Activated CD8-positive, alpha-beta memory T cell treated with anti-CD3 and anti-CD28 coated beads, Interleukin-2, amount 10 ng/mL, durations not matched to agents 7 days and 5 days (primary cell): Measurements from ENCODE around the gene OAF. TPM values are rescaled to one million over a fixed set of nuclear protein-coding genes. Genes with fewer than 3 reads are reported as not detected.

Experiments used
- ATAC-seq: fragments of 150-1000 bp; cut with Tn5 transposase; one replicate; pipeline ENCODE4 v1.10.0; 2021; ENCODE audit warnings: moderate library complexity
- CTCF ChIA-PET: fragments of 350-600 bp; sonication (Branson Sonifier 250); formaldehyde crosslinking; loops from one replicate; lab custom pipeline; 2021; ENCODE audit warnings: antibody characterized with exemption; lab: Charles Lee
- DNase-seq: peaks from one replicate; pipeline ENCODE4 v3.0.0-alpha.2; 2020
- H3K27ac Mint-ChIP-seq: one replicate; pipeline ENCODE4 v1.8.0; 2021; ENCODE audit warnings: mild to moderate bottlenecking, mixed read lengths
- H3K27me3 Mint-ChIP-seq: one replicate; pipeline ENCODE4 v1.8.0; 2021; ENCODE audit warnings: mixed read lengths
- H3K36me3 Mint-ChIP-seq: one replicate; pipeline ENCODE4 v1.8.0; 2021; ENCODE audit warnings: mild to moderate bottlenecking, mixed read lengths
- H3K4me1 Mint-ChIP-seq: one replicate; pipeline ENCODE4 v1.8.0; 2021; ENCODE audit warnings: mixed read lengths
- H3K4me3 Mint-ChIP-seq: one replicate; pipeline ENCODE4 v1.8.0; 2021; ENCODE audit warnings: mild to moderate bottlenecking, moderate library complexity, mixed read lengths
- H3K9me3 Mint-ChIP-seq: one replicate; pipeline ENCODE4 v1.8.0; 2022; ENCODE audit warnings: low read depth, mixed read lengths
- total RNA-seq, 2 experiments: library from RNA; stranded (reverse); gene quantifications; one replicate each; pipeline ENCODE4 v1.2.3, GENCODE V29; 2021

OAF gene
- total RNA-seq, 2 experiments from 2014 or later, result 6.5 to 10.5 TPM

DNA sequence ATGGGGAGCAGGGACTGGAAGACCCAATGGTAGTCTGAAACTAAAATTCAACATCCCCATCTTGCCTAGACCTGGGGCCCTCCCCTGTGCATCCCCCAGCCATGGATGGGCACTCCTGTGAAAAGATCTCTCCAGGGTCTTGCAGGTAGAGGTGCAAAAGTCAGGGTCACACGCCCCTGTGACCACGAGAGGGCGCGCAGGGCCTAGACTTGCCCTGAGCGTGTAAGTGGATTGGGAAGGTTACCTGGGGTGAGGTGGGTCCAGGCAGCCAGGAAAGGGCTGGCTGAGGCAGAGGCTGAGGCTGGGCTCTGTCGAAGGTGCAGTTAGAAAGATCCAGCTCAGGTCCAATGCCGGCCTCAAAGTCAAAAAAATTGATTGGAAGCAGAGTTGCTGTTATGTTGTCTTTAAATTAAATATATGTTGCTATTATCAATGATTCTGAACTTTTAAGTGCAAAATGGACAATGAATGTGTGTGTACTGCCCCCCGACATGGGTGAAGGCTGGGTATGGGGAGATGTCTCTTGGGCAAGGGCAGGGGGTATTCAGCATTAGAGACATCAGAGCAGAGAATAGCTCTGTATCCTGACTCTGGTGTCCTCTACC is 24.3 kb downstream of the OAF start:
- peaks cover 71% of the 10 kb centered on the region for H3K27me3 Mint-ChIP-seq
- H3K36me3 Mint-ChIP-seq, result no peaks in the 10 kb centered on the region
- CTCF ChIA-PET, result interaction anchor here (0.7 to 14.0 kb wide), 13 partner anchors 11 to 317 kb away, joined by 3 to 475 read pairs (median 9); partner anchors contain the start of gene OAF
- ATAC-seq (peak; percentile 82), DNase-seq (peak; percentile 80)
- H3K9me3 Mint-ChIP-seq, result no peaks in the 10 kb centered on the region
- H3K27ac Mint-ChIP-seq, result no peak overlapping the region
- H3K4me1 Mint-ChIP-seq, result peaks cover 3% of the 10 kb centered on the region
- no peak overlapping the region for H3K4me3 Mint-ChIP-seq

DNA sequence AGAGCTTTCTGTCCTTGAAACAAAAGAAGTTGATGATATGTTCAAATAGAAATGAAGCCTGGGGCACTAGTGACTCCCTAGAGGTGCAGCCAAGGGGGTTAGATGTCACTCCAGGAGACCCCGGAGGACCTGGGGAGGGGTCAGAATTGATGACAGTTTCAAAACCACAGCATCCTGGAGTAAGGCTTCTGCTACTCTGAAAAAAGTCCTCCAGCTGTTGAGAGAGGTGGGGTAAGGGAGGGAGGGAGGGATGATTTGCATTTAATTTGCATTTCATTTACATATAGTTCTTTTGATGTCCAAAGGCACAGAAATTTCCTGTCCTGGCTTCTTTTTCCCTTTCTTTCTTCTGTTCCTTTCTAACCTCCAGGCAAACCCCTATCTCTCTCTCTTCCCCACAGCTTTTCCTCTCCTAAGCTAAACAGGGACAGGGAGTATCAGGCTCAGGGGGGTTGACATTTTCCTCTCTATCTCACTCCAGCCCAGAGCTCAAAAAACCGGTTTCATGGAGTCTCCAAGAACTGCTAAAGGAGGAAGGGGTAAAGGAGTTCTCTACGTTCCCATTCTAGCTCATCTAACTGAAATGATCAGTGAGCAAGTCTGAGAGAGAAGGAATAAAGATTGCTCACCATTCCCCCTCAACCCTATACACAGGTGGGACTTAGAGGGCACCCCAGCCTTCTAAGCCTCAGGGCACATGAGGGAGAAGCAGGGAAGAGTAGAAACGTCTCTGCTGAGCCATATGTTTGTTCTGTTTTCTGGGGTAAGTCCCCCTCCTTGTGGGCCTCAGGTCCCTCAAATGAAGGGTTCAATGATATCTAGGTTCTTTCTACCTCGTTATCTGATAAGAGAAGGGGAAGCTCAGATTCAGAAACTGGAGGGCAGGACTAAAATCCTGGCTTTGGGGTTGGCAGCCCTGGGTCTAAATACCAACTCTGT is 25.6 kb downstream of the OAF start:
- no peaks in the 10 kb centered on the region for H3K9me3 Mint-ChIP-seq
- CTCF ChIA-PET, result interaction anchor here (0.7 to 14.0 kb wide), 14 partner anchors 11 to 101 kb away, joined by 3 to 475 read pairs (median 10); no protein-coding TSS in a partner anchor
- no peak for DNase-seq
- H3K4me1 Mint-ChIP-seq, result peaks cover 3% of the 10 kb centered on the region
- H3K27ac Mint-ChIP-seq, result no peak overlapping the region
- H3K4me3 Mint-ChIP-seq, result no peak overlapping the region
- H3K36me3 Mint-ChIP-seq, result no peaks in the 10 kb centered on the region
- no peak for ATAC-seq
- H3K27me3 Mint-ChIP-seq, result peaks cover 78% of the 10 kb centered on the region

DNA sequence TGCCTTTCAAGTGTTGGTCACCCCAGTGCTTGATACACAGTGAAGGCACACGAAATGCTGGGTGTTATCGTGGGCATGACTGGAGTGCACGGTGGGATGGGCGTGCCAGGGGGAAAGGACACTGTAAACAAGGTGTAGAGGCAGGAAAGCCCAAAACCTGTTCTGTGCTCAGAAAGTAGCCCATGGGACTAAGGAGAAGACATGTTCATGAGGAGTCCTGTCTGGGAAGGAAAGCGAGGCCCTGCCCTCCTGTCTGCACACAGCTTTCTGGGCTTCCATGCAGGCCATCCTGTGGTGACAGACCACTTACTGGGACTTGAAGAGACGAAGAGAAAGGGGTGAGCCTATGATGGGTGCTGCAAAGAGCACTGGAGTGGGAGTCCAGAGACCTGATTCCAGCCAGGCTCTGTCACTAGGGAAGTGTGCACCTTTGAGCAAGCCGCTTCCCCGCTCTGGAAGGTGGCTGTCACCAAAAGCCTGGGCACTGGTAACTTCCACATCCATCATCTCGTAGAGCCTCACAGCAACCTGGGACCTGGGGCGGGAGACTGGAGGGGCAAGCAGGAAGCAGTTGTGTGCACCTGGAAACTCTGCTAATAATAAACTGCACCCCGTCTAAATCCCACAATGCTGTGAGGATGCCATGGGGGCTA is 28.3 kb downstream of the OAF start:
- no peaks in the 10 kb centered on the region for H3K36me3 Mint-ChIP-seq
- no peaks in the 10 kb centered on the region for H3K9me3 Mint-ChIP-seq
- no peak overlapping the region for H3K4me3 Mint-ChIP-seq
- peaks cover 84% of the 10 kb centered on the region for H3K27me3 Mint-ChIP-seq
- H3K4me1 Mint-ChIP-seq, result peaks cover 7% of the 10 kb centered on the region
- no peak overlapping the region for H3K27ac Mint-ChIP-seq
- no peak for ATAC-seq
- CTCF ChIA-PET, result interaction anchor here (0.9 to 14.0 kb wide), 4 partner anchors 8 to 61 kb away, joined by 3 to 475 read pairs (median 70); no protein-coding TSS in a partner anchor
- DNase-seq, result no peak

DNA sequence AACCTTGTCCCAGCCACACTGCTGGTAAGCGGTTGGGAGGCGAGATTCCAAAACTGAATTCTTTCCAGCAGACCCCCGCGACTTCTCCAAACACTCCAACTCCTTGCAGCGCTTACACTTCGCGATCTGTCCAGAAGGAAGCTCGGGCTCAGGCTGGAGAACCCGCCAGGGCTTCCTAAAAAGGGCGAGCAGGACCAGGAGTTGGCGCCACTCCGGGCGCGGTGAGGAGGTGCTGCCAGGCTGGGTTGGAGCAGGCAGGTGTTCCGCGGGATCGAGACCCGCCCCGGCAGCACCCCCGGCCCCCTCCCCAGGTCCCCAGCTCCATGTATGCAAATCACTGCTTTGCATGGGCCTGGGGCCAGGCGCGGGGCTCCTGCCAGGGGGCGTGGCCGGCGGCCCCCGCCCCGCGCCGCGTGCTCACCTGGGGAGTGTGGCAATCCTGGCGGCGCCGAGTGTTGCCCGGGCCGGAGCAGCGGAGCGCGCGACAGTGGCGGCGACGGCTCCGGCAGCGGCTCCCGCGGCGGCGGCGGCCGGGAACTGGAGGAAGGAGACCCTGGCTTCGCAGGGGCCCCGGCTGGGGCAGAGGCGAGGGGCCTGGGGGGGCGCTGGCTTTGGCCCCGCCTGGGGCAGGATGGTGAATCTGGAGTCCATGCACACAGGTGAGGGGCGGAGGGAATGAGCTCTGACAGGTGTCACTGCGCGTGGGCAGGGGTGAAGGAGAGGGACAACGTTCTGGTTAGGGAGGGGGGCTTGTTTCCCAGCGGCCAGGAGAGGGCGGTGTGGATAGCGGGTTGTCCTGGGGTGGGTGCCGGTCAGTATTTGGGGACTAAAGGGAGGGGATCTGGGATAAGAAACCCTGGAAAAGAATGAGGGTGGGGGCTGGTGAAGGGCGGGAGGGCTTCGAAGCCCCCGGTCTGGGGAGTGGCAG is 29.1 kb downstream of the OAF start, which contains the start of gene POU2F3:
TSS of gene POU2F3 (plus strand) at position 428 of the 928 bp plus-strand sequence. CDS start at position 632, 204 bp downstream.
- peaks cover 83% of the 10 kb centered on the region for H3K27me3 Mint-ChIP-seq
- CTCF ChIA-PET, result interaction anchor here (0.9 to 14.0 kb wide), 3 partner anchors 7 to 60 kb away, joined by 3 to 475 read pairs (median 126); no protein-coding TSS in a partner anchor
- H3K9me3 Mint-ChIP-seq, result no peaks in the 10 kb centered on the region
- H3K4me3 Mint-ChIP-seq, result no peak within 1 kb of the TSS
- no peak for ATAC-seq
- H3K27ac Mint-ChIP-seq, result no peak within 1 kb of the TSS
- H3K4me1 Mint-ChIP-seq, result peaks cover 16% of the 10 kb centered on the region
- DNase-seq, result no peak
- no peaks in the 10 kb centered on the region for H3K36me3 Mint-ChIP-seq

DNA sequence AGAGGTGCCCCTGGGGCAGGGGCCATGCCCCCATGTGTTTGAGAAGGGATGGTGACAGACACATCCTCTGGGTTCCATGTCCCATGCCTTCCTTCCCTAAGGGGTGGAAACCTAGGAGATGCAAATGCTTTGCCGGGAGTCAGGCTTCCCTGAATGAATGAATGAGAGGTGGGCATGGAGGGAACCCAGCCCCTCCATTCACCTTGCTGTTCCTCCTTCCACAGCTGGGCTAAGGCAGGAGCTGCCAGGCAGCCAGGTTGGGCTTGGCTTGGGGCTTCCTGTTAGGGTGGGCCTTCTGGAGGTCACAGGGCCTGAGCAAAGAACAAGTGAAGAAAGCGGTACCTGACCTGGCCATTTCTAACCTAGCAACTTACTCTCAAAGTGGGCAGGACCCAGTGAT is 30.0 kb downstream of the OAF start:
- ATAC-seq, result no peak
- DNase-seq, result no peak
- Mint-ChIP-seq H3K4me1 (peaks cover 24% of the 10 kb centered on the region), H3K4me3 (no peak overlapping the region), H3K9me3 (no peaks in the 10 kb centered on the region), H3K27ac (no peak overlapping the region), H3K27me3 (peaks cover 84% of the 10 kb centered on the region), H3K36me3 (no peaks in the 10 kb centered on the region)
- CTCF ChIA-PET, result interaction anchor here (14.0 kb wide), 1 partner anchor 59 kb away, joined by 475 read pairs; no protein-coding TSS in a partner anchor

DNA sequence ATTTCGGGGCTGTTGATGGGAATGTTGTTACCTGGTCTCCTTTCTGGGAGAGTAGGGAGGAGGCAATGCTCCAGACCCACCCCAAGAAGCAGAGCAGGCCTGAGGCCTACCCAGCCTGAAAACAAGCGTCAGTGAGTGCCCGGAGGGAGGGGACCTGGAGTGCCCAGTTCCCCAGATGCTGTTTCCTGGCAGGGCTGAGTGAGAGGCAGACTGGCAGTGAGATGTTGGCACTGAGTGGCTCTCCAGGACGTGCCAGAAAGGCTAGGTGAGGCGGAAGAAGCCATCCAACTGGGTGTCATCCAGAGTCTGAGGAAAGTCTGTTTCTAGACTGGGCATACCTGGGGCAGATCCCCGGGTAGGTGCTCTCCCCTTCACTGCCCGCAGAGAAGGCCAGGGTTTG is 30.4 kb downstream of the OAF start:
- Mint-ChIP-seq H3K4me1 (peaks cover 27% of the 10 kb centered on the region), H3K36me3 (peaks cover 3% of the 10 kb centered on the region), H3K27me3 (peaks cover 84% of the 10 kb centered on the region), H3K9me3 (no peaks in the 10 kb centered on the region), H3K27ac (no peak overlapping the region), H3K4me3 (no peak overlapping the region)
- CTCF ChIA-PET, result interaction anchor here (14.0 kb wide), 1 partner anchor 59 kb away, joined by 475 read pairs; no protein-coding TSS in a partner anchor
- ATAC-seq (no peak), DNase-seq (no peak)

DNA sequence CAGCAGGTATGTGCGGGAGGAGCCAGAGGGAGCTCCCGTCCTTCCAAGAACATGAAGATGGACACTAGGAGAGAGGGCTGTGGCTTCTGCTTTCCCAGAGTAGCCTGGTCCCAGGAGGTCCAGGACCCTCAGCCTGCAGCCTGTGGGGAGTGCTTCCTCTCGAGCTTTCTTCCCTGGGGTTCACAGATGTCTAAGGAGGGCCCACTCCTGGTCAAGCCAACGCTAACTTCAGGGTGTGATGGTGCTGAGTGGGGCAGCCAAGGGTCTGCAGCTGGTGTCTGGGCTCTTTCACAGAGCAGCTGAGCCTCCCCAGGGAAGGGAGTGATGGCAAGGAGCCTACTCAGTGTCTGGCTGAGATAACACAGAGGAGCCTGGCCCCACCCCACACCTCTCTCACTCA is 32.4 kb downstream of the OAF start:
- ATAC-seq (no peak), DNase-seq (no peak)
- peaks cover 10% of the 10 kb centered on the region for H3K36me3 Mint-ChIP-seq
- H3K27ac Mint-ChIP-seq, result no peak overlapping the region
- H3K9me3 Mint-ChIP-seq, result no peaks in the 10 kb centered on the region
- peaks cover 83% of the 10 kb centered on the region for H3K27me3 Mint-ChIP-seq
- no peak overlapping the region for H3K4me3 Mint-ChIP-seq
- peaks cover 42% of the 10 kb centered on the region for H3K4me1 Mint-ChIP-seq
- CTCF ChIA-PET, result interaction anchor here (1.4 to 10.2 kb wide), 3 partner anchors 9 to 75 kb away, joined by 3 to 161 read pairs (median 126); no protein-coding TSS in a partner anchor

DNA sequence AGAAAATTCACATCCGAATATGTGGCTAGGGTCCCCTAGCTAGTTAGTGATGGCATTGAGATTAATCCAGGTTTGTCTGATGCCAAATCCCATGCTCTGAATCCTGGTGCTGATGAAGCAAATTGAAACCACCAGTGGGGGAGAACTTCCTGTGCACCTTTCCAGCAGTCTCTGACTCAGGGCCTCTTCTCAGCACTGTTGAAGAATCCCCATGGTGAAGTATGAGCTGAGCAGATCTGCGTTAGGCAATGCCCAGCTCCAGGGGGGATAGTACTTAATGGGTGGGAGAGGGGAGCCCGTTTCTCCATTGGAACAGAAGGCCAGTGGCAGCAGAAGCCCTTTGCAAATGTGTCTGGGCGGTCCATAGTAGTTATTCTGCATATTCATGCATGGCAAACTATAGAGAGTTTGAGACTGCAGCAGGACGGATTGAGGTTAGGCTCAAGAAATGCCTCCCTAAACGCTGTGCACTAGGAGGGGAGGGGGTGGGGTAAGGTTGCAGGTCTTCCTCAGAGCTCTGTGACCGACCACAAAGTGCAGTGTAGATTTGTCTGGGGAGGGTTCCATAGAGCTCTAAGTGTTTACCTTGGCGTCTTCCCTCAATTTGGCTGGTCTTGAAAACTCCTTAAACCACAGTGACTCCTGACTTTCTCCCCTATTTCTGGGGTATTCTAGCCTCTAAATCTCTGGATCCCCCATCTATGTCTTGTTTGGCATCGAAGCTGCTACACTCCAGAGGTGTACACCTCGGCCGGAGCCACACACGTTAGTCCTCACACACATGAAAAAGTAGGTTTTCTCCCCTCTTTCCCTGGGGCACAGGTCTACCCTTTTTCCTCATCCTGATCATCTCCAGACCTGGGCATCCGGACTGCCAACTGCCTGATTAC is 33.9 kb downstream of the OAF start:
- no peaks in the 10 kb centered on the region for H3K9me3 Mint-ChIP-seq

DNA sequence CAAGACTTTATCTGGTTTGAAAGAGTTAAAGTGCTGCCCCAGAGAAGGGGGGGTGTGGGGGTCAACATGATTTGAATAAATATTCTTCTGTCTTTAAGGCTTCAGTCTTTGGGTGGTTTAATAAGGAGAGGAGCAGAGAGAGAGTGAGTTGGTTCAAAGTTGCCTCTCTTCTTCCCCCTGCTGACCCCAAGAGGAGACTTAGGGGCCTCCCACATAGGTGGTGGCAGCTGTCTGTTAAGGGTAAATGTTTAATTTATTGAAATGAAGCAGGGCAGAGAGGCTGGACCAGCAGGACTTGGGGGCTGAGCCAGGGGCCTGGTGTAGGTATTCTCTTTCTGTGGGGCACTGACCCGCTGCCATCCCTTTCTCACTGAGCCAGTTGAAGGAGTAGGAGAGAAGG is 34.6 kb downstream of the OAF start:
- CTCF ChIA-PET, result interaction anchor here (9.8 to 10.2 kb wide), 2 partner anchors 12 to 56 kb away, joined by 126 to 161 read pairs; no protein-coding TSS in a partner anchor
- Mint-ChIP-seq H3K36me3 (peaks cover 16% of the 10 kb centered on the region), H3K4me3 (no peak overlapping the region), H3K27me3 (peaks cover 76% of the 10 kb centered on the region), H3K27ac (no peak overlapping the region), H3K4me1 (peaks cover 64% of the 10 kb centered on the region), H3K9me3 (no peaks in the 10 kb centered on the region)
- no peak for DNase-seq
- no peak for ATAC-seq

More for the DNA sequence above, 33.9 kb downstream of the OAF start:
- DNase-seq (peak; percentile 47), ATAC-seq (peak; percentile 35)
- H3K36me3 Mint-ChIP-seq, result peaks cover 10% of the 10 kb centered on the region
- peaks cover 72% of the 10 kb centered on the region for H3K27me3 Mint-ChIP-seq
- CTCF ChIA-PET, result interaction anchor here (1.0 to 10.2 kb wide), 3 partner anchors 11 to 76 kb away, joined by 3 to 161 read pairs (median 126); no protein-coding TSS in a partner anchor
- H3K4me1 Mint-ChIP-seq, result peaks cover 57% of the 10 kb centered on the region
- no peak overlapping the region for H3K4me3 Mint-ChIP-seq
- H3K27ac Mint-ChIP-seq, result peak overlapping the region; percentile 35

DNA sequence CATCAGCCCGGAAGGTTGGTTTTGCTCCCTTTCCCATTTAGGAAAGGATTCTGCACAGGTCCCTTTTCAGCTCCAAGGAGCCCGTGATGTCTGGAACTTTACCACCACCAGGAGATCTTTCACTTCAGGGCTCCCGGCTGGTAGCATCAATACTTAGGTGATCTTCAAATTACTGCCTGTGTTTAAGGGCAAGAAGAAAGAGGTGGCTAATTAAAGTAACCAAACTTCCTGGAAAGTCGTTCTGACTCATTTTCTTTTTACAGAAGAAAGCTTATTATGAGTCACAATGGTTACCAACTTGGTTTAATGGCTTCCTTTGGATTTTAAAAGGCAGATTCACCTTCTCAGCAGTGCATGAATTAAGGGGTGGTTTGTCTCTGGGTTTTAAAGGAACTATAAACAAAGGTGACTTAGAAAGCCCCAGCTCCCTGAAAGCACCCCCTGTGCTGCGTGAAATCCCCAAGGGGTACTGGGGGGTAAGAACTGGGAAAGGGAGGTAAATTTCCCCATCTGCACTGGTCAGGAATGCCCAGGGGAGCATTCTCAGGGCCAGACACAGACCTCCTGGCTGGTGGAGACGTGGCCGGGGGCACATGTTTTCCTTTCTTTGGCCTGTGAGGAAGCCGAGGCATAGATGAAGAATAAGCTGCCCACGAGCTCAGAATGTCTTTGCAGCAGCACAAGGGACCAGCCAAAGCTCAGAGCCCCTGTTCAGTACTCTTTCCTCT is 37.9 kb downstream of the OAF start:
- ATAC-seq, result peak; percentile 87
- Mint-ChIP-seq H3K27me3 (peaks cover 67% of the 10 kb centered on the region), H3K36me3 (peaks cover 16% of the 10 kb centered on the region)

More for the DNA sequence above, 37.9 kb downstream of the OAF start:
- Mint-ChIP-seq H3K27ac (peak overlapping the region; percentile 78), H3K4me3 (peak overlapping the region; percentile 59), H3K4me1 (peaks cover 64% of the 10 kb centered on the region), H3K9me3 (no peaks in the 10 kb centered on the region)
- DNase-seq, result peak; percentile 47
- CTCF ChIA-PET, result interaction anchor here (0.7 to 10.2 kb wide), 5 partner anchors 10 to 88 kb away, joined by 3 to 161 read pairs (median 12); partner anchors contain the start of gene ARHGEF12
